Stimulated activated CD8-positive, alpha-beta memory T cell treated with anti-CD3 and anti-CD28 coated beads, Interleukin-2, amount 100 ng/mL, for 1 hour (primary cell): Measurements from ENCODE around the gene DDIT3.

Source experiments
- DNase-seq, 2 donors: peaks; one replicate each; pipeline ENCODE4 v3.0.0-alpha.2; 2020; ENCODE audit warnings: low read depth in 2 of 2

The DDIT3 gene

DNA sequence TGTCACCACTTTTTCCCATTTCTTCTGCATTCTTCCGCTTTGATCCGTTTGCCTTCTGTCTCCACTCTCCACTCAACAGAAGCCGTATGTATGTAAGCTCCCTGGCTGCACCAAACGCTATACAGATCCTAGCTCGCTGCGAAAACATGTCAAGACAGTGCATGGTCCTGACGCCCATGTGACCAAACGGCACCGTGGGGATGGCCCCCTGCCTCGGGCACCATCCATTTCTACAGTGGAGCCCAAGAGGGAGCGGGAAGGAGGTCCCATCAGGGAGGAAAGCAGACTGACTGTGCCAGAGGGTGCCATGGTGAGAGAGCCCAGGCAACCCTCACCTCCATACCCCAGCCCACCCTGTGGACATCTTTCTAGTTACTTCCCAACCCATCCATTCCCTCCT lies 52.4 kb downstream of the DDIT3 start:
- DNase-seq, result no peak

DNA sequence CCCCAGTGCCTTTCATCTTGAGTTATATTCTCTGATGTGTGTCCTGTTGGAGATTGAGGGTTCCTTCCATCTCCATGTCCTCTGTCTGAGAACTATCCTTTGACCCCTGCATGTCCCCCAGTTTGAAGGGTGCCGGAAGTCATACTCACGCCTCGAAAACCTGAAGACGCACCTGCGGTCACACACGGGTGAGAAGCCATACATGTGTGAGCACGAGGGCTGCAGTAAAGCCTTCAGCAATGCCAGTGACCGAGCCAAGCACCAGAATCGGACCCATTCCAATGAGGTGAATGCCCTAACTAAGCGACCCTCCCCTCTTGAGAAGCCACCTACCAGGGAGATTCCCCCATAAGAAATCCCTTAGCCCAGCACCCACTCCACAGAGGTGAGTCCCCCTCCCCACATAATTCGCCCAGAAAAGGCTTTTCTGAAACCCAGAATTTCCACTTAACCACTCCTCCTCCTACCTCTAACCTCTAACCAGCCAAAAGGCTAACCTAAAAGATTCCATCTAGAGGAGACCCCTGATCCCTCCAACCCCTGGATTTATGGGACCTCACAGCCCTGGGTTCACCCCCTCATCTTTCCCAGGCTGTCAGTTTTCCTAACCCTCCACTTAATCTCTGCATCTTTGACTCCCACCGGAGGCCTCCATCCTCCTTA lies 53.0 kb downstream of the DDIT3 start:
- no peak for DNase-seq
